ENCODE measurements around the gene SLC26A8.

GRCh38 chr6:36025260-36025931, 955 bp upstream of the SLC26A8 start:
- TF ChIP-seq CTCF (conservative IDR thresholded peaks at IDR 0.05) (no peak), ZFX (IDR thresholded peaks at IDR 0.05) (no peak)
